ENCODE data around the gene TTC39B.
"Not testable (repeated sequence)": the region's sequence is repeated elsewhere in the genome, so short reads cannot be mapped to it uniquely, and the experiment has no call there.

- TF ChIP-seq CTCF (IDR thresholded peaks at IDR 0.05; ENCODE audit: low read length); EZH2phosphoT487 (IDR thresholded peaks at IDR 0.05; ENCODE audit: low read length); EZH2 (optimal IDR thresholded peaks at IDR 0.05; ENCODE audit: low read depth, low read length): not testable (repeated sequence)
Measured at GRCh38 chr9:15232706-15233280, 74.2 kb downstream of the TTC39B start.

Measured in MM.1S (cell line).